Measurements from ENCODE around the gene ANKS4B.
"Not testable (repeated sequence)": the region's sequence is repeated elsewhere in the genome, so short reads cannot be mapped to it uniquely, and the experiment has no call there.

Gene ANKS4B

GRCh38 chr16:21289789-21290188 is 56.3 kb downstream of the ANKS4B start:
- not testable (repeated sequence) for DNase-seq (ENCODE audit: low spot score)

DNA sequence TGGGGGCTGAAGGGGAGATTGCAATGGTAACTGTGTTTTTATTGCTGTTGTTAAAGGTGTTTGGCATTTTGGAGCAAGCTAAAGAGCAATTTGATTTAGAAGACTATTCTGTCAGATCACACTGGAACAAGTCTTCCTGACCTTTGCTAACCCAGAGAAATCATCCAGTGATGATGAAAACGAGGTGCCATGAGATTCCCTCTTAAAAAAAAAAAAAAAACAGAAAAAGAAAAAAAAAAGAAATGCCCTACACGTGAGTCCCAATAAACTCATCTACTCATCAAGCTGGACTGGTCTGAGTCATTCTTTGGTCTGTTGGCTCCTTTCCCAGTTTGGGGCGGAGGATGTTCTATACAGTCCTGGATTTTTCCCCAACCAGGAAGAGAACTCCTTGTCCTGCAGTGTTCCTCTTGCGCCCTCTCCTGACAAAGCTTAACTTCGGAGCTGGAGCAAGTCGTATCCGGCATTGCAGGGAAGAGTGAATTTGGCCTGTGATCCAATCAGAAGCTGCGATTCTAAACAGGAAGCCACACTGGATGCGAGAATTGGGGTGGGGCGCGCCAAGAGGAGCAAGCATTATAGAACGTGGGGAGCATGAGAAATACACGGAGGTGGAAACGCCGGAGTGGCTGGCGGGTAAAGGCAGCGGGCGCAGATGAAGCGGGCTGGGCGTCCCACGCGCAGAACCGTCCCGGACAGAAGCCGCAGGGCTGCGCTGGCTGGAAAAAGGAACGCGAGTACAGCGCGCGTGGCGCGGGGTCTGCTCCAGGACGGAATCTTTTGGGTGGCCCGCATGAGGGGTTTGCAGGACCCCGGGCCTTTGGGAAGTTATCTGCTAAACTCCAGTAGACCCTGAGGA is 67.0 kb downstream of the ANKS4B start:
- DNase-seq (ENCODE audit: low spot score) = peak; percentile 99

GRCh38 chr16:21301168-21301894 is 67.8 kb downstream of the ANKS4B start:
- DNase-seq (ENCODE audit: low spot score) = peak; percentile 21

DNA sequence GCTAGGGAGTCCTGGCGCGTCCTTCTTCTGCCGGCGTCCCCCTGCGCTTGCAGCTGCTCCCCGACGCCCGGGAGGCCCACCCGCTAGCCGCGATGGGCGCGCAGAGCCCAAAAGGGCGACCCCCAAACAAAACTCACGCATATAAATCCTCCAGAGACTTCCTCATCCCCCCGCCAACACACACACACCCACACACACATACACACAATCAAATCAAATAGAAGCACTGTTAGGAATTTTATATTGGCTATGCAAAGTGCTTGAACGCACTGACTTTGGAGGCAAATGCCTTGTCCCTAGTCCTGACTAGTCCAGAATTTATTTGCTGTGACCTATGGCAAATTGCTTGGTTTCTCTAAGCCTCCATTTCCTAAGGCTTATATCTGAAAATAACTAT is 68.4 kb downstream of the ANKS4B start:
- DNase-seq (ENCODE audit: low spot score) = no peak

- DNase-seq (ENCODE audit: low spot score) = no peak
Observed at GRCh38 chr16:21302454-21302853, 69.0 kb downstream of the ANKS4B start.

- DNase-seq (ENCODE audit: low spot score) = no peak
Observed at GRCh38 chr16:21302898-21303528, 69.5 kb downstream of the ANKS4B start.

Measured in pons (tissue), 1 donor.